Testis (tissue), 2 donors: ENCODE data around the gene MMP15.

Experiments used
- POLR2A ChIP-seq: fragments of 450-650 bp; IDR thresholded peaks from one replicate; pipeline ENCODE4 v1.6.1; 2017; ENCODE audit warnings: antibody characterized with exemption, mild to moderate bottlenecking, moderate library complexity
- TF ChIP-seq, protein P1 (sequence below), 3 experiments: fragments of 450-650 bp in 2 of 3; fragments of 200-600 bp in 1 of 3; sonication (generic) in 1 of 3; IDR thresholded peaks; one replicate each; pipeline ENCODE4 v1.5.1; 2016 to 2019; ENCODE audit warnings: antibody characterized with exemption in 3 of 3, mild to moderate bottlenecking in 2 of 3, moderate library complexity in 1 of 3

- TF ChIP-seq, protein P1, sequence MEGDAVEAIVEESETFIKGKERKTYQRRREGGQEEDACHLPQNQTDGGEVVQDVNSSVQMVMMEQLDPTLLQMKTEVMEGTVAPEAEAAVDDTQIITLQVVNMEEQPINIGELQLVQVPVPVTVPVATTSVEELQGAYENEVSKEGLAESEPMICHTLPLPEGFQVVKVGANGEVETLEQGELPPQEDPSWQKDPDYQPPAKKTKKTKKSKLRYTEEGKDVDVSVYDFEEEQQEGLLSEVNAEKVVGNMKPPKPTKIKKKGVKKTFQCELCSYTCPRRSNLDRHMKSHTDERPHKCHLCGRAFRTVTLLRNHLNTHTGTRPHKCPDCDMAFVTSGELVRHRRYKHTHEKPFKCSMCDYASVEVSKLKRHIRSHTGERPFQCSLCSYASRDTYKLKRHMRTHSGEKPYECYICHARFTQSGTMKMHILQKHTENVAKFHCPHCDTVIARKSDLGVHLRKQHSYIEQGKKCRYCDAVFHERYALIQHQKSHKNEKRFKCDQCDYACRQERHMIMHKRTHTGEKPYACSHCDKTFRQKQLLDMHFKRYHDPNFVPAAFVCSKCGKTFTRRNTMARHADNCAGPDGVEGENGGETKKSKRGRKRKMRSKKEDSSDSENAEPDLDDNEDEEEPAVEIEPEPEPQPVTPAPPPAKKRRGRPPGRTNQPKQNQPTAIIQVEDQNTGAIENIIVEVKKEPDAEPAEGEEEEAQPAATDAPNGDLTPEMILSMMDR (IDR thresholded peaks at IDR 0.05) = no peak
- no peak for TF ChIP-seq POLR2A
Observed at GRCh38 chr16:57996406-57997175, 29.0 kb upstream of the MMP15 start.
